Activated gamma-delta T cell treated with anti-CD3 and anti-CD28 coated beads, Interleukin-2, amount 50 U/mL, for 16 hours (primary cell): ENCODE data around the gene HEXIM1.

Experiments used
- DNase-seq: peaks from one replicate; pipeline ENCODE4 v3.0.0-alpha.2; 2020; ENCODE audit warnings: low read depth

The HEXIM1 gene

DNA sequence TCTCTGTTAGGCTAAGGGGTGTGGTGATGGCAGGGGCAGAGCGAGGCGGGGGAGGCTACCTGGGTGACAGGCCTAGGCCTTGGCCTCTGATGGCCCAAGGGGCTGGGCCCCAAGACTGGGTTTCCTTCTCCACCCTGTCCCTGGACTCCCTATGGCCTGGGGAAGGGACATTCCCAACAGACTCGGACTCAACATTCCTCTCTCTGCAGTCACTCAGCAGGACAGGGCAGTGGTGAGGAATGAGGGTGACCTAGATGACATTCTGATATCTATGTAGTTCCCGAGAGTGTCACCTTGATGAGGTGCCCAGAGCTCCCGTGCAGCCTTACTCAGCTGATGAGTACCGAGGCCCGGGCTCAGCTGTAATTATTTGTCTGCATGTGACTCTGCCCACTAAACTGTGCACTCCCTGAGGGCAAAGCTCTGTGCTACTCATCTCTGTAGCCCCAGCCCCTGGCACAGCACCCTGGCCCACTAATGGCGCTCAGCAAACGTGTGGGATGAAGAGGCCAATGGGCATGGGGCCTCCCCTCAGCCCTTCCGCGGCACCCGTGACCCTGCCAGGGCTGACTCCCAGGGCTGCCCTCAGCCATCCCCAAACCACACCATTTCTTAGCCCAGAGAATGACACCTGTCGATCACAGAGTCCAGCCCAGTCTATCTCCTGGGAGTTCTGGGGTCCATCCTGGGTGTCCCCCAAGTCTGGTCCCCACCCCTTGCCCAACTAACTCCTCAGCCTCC is 18.2 kb upstream of the HEXIM1 start:
- DNase-seq = no peak

DNA sequence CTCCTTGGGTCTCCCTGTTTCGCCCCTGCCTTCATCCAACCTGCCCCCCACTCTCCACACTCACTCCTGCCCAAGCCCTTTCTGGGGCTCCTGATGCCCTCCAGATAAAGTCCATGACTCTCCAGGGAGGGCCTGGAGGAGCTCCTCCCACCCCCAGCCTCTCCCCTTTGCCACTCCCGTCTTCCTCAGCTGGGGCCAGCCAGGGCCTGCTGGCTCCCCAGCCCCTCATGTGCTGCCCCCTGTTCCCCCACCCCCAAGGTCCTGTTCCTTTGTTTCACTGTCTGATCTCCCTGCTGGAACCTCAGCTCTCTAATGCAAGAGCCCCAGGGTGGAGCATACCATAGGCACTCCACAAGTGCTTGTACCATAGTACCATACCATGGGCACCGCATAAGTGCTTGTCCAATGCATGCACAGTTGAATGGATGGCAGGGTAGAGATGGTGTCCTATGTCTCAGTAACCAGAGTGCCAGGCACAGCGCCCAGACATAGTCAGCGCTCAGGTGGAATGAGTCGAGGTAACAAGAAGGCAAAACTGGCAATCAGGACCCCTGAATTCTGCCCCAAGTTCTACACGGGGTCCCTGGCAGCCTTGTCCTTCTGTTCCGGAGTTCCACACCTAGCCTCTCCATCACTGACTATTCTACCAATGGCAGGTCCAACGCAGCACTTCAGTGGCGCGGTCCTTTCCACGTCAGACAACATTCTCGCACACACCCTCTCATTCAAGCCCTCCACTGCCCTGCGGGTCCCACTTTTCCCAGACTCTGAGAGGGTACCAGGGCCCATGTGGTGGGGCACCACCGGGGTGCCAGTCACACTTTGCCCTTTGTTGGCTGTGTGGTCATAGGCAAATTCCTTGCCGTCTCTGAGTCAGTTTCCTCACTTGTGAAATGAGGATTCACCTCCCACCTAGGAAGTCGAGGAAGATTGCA is 17.3 kb upstream of the HEXIM1 start:
- no peak for DNase-seq

GRCh38 chr17:45131616-45132319 is 16.5 kb upstream of the HEXIM1 start:
- DNase-seq = peak; percentile 25

- peak; percentile 49 for DNase-seq
These were observed 16.0 kb upstream of the HEXIM1 start, which contains the start of gene PLCD3 for GRCh38 chr17:45132320-45132571. Gene PLCD3, minus strand, starts transcription at chr17:45132515. Its CDS starts 105 bp downstream, at chr17:45132410.

DNA sequence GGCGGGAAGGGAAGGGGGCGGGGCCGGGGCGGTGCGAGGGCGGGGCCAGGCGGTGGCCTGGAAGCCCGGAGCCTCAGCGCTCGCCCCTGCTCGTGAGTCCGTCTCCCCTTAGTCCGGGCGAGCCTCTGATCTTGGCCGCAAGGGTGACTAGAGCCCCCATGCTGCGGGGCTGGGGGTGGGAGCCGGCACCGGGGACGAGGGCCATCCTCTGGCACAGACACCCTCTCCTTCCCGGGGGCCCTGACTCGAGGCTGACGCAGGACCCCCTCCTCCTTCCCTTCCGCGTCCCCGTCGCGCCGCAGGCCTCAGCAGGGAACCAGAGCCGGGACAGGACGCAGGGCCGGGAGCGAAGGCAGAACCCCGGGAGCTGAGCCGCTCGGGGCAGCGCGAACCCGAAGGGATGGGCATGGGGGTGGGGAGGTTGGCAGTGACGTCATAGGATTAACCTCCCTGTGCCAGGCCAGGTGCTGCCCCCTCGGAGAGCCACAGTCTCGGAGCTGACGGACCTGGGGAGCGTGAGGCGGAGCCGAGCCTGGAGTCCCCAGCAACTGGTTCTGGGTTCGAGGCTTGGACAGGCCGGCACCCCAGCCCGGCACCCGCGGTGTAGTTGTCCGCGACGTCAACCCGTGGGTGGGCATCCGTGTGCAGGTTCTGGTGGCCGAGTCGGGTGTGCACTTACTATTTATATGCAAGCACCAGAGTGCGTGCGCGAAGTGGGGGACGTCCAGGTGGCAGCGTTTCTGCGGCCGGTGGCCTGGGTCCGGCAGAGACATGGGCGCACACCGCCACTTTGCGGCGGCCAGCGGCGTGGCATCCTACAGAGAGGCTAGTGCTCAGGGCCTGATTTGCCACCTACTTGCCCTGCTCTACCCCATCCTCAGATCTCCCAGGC is 15.5 kb upstream of the HEXIM1 start:
- peak; percentile 26 for DNase-seq

- peak; percentile 98 for DNase-seq
These were observed 12.9 kb upstream of the HEXIM1 start, which contains the start of gene ACBD4 for GRCh38 chr17:45135192-45135977. Gene ACBD4, plus strand, starts transcription at chr17:45135687. Its CDS starts 458 bp downstream, at chr17:45136145.

DNA sequence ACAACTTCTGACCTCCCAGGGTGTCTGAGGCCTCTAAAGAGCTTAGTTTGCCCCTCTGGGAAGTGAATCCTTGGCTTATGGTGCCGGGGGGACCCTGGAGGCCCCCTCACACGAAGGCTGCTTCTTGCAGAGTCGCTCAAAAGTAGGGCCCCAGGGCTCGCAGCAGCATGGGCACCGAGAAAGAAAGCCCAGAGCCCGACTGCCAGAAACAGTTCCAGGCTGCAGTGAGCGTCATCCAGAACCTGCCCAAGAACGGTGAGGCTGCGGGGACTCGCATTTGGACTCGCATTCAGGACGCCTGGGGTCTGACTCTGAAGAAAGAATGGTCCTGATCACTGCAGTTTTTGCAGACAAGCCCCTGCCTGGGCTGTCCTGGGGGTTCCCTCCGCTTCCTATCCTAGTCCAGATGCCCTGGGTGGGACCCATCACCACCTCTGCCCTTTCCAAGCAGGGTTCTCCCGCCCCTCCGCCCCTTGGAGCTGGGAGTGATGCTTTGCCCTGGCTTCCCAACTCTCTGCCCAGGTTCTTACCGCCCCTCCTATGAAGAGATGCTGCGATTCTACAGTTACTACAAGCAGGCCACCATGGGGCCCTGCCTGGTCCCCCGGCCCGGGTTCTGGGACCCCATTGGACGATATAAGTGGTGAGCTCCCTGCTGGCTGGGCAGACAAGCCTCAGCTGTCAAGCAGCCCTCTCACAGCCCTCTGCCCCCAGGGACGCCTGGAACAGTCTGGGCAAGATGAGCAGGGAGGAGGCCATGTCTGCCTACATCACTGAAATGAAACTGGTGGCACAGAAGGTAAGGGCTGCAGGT is 12.1 kb upstream of the HEXIM1 start:
- no peak for DNase-seq

DNA sequence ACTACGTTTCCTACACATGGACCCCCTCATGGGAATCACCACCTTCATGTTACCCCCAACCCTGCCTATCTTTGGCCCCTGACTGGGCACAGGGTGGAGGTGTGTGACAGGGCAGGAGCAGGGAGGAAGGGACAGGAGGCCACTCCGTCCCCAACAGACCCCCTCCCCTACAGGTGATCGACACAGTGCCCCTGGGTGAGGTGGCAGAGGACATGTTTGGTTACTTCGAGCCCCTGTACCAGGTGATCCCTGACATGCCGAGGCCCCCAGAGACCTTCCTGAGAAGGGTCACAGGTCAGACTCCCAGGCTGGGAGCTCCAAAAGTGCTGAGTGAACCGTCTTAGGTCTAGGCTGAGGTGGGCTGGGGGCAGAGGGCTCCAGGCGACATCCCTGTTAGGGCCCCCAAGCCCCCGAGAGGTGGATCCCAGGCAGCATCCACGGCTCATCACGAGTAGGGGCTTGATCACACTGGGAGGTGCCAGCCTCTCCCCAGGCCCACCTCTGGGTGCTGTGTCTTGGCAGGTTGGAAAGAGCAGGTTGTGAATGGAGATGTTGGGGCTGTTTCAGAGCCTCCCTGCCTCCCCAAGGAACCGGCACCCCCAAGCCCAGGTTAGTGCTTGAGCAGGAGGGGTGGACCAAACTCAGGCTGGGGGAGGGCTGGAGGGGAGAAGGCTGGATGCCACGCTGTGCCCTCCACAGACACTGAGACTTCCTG is 11.3 kb upstream of the HEXIM1 start:
- DNase-seq = no peak

- no peak for DNase-seq
These were observed 10.5 kb upstream of the HEXIM1 start for GRCh38 chr17:45137561-45138305.

DNA sequence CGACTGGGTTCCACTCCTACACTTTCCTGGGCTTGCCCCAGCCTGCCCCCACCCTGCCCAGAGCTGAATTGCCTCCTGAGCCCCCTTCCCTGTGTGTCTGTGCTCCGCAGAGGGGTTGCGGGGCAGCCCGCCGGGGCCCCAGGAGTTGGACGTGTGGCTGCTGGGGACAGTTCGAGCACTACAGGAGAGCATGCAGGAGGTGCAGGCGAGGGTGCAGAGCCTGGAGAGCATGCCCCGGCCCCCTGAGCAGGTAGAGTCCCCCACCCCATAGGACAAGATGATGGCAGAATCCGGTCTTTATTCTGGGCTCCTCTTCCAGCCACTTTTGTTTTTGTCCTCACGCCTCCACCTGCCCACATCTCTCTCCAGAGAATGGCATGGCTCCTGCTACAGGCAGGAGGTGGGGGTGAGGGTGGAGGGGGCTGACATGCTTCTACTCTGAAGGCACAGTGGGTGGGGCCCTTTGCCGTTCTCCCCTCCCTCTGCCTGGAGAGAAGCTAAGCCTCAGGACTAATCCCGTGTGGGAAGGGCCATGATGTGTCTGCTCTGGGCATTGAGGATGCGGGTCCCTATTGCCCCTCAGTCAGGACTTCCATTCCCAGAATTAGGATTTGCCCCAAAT is 9.3 kb upstream of the HEXIM1 start:
- no peak for DNase-seq

GRCh38 chr17:45139533-45139920 is 8.7 kb upstream of the HEXIM1 start:
- no peak for DNase-seq

GRCh38 chr17:45143094-45143670 is 5.1 kb upstream of the HEXIM1 start:
- DNase-seq = no peak

GRCh38 chr17:45143767-45144198 is 4.5 kb upstream of the HEXIM1 start:
- DNase-seq = no peak

- no peak for DNase-seq
These were observed 3.9 kb upstream of the HEXIM1 start for GRCh38 chr17:45144199-45145034.

GRCh38 chr17:45145035-45145389 is 3.3 kb upstream of the HEXIM1 start:
- no peak for DNase-seq

DNA sequence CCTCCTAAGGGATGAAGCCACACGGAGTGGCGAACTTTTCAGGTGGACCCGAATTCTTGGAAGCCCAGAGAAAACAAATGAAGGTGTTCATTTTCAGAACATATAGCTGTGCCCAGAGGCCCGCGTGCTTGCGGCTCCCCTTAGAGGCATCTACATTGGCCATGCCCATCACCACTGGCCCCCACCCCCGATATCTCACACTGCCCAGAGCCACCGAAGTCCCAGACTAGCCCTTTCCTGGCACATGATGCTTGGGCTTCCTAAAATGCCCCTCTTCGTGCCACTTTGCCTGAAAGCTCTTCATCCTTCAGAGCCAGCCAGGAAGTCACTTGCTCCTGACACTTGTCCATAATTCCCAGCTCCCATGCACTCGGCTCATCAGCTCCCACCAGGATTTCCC is 2.1 kb upstream of the HEXIM1 start:
- no peak for DNase-seq

DNA sequence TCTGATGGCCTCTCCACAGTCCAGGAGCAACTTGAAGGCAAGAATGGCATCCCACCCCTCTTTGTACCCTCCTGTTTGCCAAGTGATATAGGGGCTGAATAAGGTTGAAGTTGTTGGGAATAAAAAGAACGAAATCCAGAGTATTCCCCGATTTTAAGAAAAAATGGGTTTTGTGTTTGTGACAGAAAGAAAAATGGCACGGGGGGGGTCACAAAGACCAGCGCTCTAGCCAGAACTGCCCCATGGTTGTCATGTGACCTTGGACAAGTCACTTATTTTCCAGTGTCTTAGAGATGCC is 1.7 kb upstream of the HEXIM1 start:
- DNase-seq = no peak
